Parathyroid adenoma (tissue), 2 donors: ENCODE data around the gene CDC34.

Source experiments
- H2AFZ ChIP-seq: fragments of 300-600 bp; sonication (generic); one replicate; pipeline ENCODE4 v1.7.0; 2017; ENCODE audit warnings: antibody characterized with exemption, mild to moderate bottlenecking
- H3K27ac ChIP-seq: fragments of 300-600 bp; sonication (generic); one replicate; pipeline ENCODE4 v1.7.0; 2017
- H3K27me3 ChIP-seq: fragments of 300-600 bp; sonication (generic); one replicate; pipeline ENCODE4 v1.7.0; 2017; ENCODE audit warnings: low read length; ENCODE audit not compliant: control insufficient read depth, insufficient read depth
- H3K36me3 ChIP-seq: fragments of 300-600 bp; sonication (generic); one replicate; pipeline ENCODE4 v1.7.0; 2017; ENCODE audit warnings: low read length; ENCODE audit not compliant: control insufficient read depth, insufficient read depth
- H3K4me1 ChIP-seq: fragments of 300-600 bp; sonication (generic); one replicate; pipeline ENCODE4 v1.7.0; 2017; ENCODE audit warnings: control low read depth
- H3K4me2 ChIP-seq: fragments of 300-600 bp; sonication (generic); one replicate; pipeline ENCODE4 v1.7.0; 2017; ENCODE audit warnings: low read length
- H3K4me3 ChIP-seq: fragments of 300-600 bp; sonication (generic); one replicate; pipeline ENCODE4 v1.7.0; 2017; ENCODE audit warnings: low read depth, low read length
- H3K79me2 ChIP-seq: fragments of 300-600 bp; sonication (generic); one replicate; pipeline ENCODE4 v1.7.0; 2017; ENCODE audit warnings: control low read depth
- H3K9ac ChIP-seq: fragments of 300-600 bp; sonication (generic); one replicate; pipeline ENCODE4 v1.7.0; 2017; ENCODE audit warnings: mild to moderate bottlenecking
- H3K9me3 ChIP-seq: fragments of 300-600 bp; sonication (generic); one replicate; pipeline ENCODE4 v1.7.0; 2017; ENCODE audit warnings: low read length; ENCODE audit not compliant: control insufficient read depth
- CTCF ChIP-seq: fragments of 300-600 bp; sonication (generic); IDR thresholded peaks from one replicate; pipeline ENCODE4 v1.7.0; 2017; ENCODE audit warnings: antibody characterized with exemption, mild to moderate bottlenecking
- donor health status: primary hyperparathyroidism.

Gene CDC34

GRCh38 chr19:511101-511851 is 20.3 kb upstream of the CDC34 start:
- no peak overlapping the region for H2AFZ ChIP-seq
- H3K27ac ChIP-seq: peak overlapping the region; percentile 39
- no peaks in the 10 kb centered on the region for H3K9me3 ChIP-seq
- H3K27me3 ChIP-seq: no peaks in the 10 kb centered on the region
- no peak overlapping the region for H3K4me3 ChIP-seq
- peaks cover 2% of the 10 kb centered on the region for H3K4me1 ChIP-seq
- H3K9ac ChIP-seq: no peak overlapping the region
- H3K79me2 ChIP-seq: peaks cover 8% of the 10 kb centered on the region
- no peak overlapping the region for H3K4me2 ChIP-seq
- TF ChIP-seq CTCF: no peak
- H3K36me3 ChIP-seq: no peaks in the 10 kb centered on the region

GRCh38 chr19:512547-513365 is 18.8 kb upstream of the CDC34 start:
- TF ChIP-seq CTCF: no peak
- Histone ChIP-seq H3K4me3 (no peak overlapping the region), H3K27ac (no peak overlapping the region), H3K4me2 (no peak overlapping the region), H3K4me1 (no peaks in the 10 kb centered on the region), H3K9me3 (no peaks in the 10 kb centered on the region), H3K27me3 (no peaks in the 10 kb centered on the region), H3K36me3 (no peaks in the 10 kb centered on the region), H2AFZ (no peak overlapping the region), H3K9ac (no peak overlapping the region), H3K79me2 (peaks cover 15% of the 10 kb centered on the region)

GRCh38 chr19:513368-514165 is 18.0 kb upstream of the CDC34 start:
- Histone ChIP-seq H3K36me3 (no peaks in the 10 kb centered on the region), H3K9ac (no peak overlapping the region), H3K9me3 (no peaks in the 10 kb centered on the region), H3K79me2 (peaks cover 9% of the 10 kb centered on the region), H3K27ac (no peak overlapping the region), H3K4me1 (no peaks in the 10 kb centered on the region), H3K4me3 (no peak overlapping the region), H2AFZ (no peak overlapping the region), H3K4me2 (no peak overlapping the region), H3K27me3 (no peaks in the 10 kb centered on the region)
- TF ChIP-seq CTCF: no peak

GRCh38 chr19:514166-514663 is 17.3 kb upstream of the CDC34 start:
- Histone ChIP-seq H3K27ac (no peak overlapping the region), H3K4me3 (no peak overlapping the region), H3K79me2 (peaks cover 7% of the 10 kb centered on the region), H3K36me3 (no peaks in the 10 kb centered on the region), H3K27me3 (no peaks in the 10 kb centered on the region), H3K9me3 (no peaks in the 10 kb centered on the region), H2AFZ (no peak overlapping the region), H3K9ac (no peak overlapping the region), H3K4me2 (no peak overlapping the region), H3K4me1 (no peaks in the 10 kb centered on the region)
- no peak for TF ChIP-seq CTCF
